HEK293 (cell line): ENCODE measurements around the gene MCM5.

Experiments used
- CTCF ChIA-PET: fragments of 350-600 bp; formaldehyde crosslinking; extraction: SDS; loops from one replicate; lab custom pipeline; 2021; ENCODE audit warnings: antibody characterized with exemption; lab: Yijun Ruan, JAX
- POLR2A ChIA-PET: fragments of 300-600 bp; formaldehyde crosslinking; extraction: SDS; loops from one replicate; lab custom pipeline; 2020; ENCODE audit warnings: antibody characterized with exemption, inconsistent platforms; lab: Yijun Ruan, JAX
- H3K27ac ChIP-seq: fragments of 200-500 bp; sonication (Bioruptor generic); 2 replicates; pipeline ENCODE4 v1.5.1; 2014; ENCODE audit warnings: low read depth, low read length, control low read depth, inconsistent platforms; ENCODE audit errors: extremely low read depth
- H3K36me3 ChIP-seq, 2 experiments: fragments of 200-500 bp in 1 of 2; sonication (Bioruptor generic) in 1 of 2; 1 replicate in 1 of 2; 2 replicates in 1 of 2; pipeline ENCODE4 v1.5.1; 2014 to 2017; ENCODE audit warnings: inconsistent platforms in 2 of 2, low read length in 2 of 2; ENCODE audit not compliant: control insufficient read depth in 2 of 2, insufficient read depth in 1 of 2
- H3K4me1 ChIP-seq: fragments of 200-500 bp; sonication (Bioruptor generic); 2 replicates; pipeline ENCODE4 v1.5.1; 2014; ENCODE audit warnings: mild to moderate bottlenecking, low read length, inconsistent platforms; ENCODE audit not compliant: control insufficient read depth, insufficient read depth
- H3K4me3 ChIP-seq: 2 replicates; pipeline ENCODE4 v1.5.1; 2011; ENCODE audit warnings: low read depth, mild to moderate bottlenecking, control low read depth, low read length, moderate library complexity
- H3K9me3 ChIP-seq: fragments of 200-500 bp; sonication (Bioruptor generic); 2 replicates; pipeline ENCODE4 v1.5.1; 2014; ENCODE audit warnings: low read depth, low read length, inconsistent platforms; ENCODE audit not compliant: control insufficient read depth, insufficient read depth
- GLIS1 ChIP-seq: fragments of 450-650 bp; formaldehyde crosslinking; IDR thresholded peaks from 2 replicates; pipeline ENCODE4 v1.5.1; 2016; ENCODE audit warnings: missing biosample characterization, missing genetic modification characterization
- KLF9 ChIP-seq: fragments of 450-650 bp; formaldehyde crosslinking; IDR thresholded peaks from 2 replicates; pipeline ENCODE4 v1.5.1; 2016; ENCODE audit warnings: missing biosample characterization, missing genetic modification characterization, low read depth
- OSR2 ChIP-seq: fragments of 450-650 bp; formaldehyde crosslinking; IDR thresholded peaks from 2 replicates; pipeline ENCODE4 v1.5.1; 2016; ENCODE audit warnings: missing biosample characterization, missing genetic modification characterization
- PRDM10 ChIP-seq: fragments of 450-650 bp; formaldehyde crosslinking; IDR thresholded peaks from 2 replicates; pipeline ENCODE4 v1.5.1; 2016; ENCODE audit warnings: missing biosample characterization, missing genetic modification characterization
- PRDM6 ChIP-seq: fragments of 450-650 bp; formaldehyde crosslinking; IDR thresholded peaks from 2 replicates; pipeline ENCODE4 v1.5.1; 2017; ENCODE audit warnings: missing biosample characterization, missing genetic modification characterization
- ZBTB26 ChIP-seq: fragments of 450-650 bp; formaldehyde crosslinking; optimal IDR thresholded peaks from 2 replicates; pipeline ENCODE3; 2016; ENCODE audit warnings: missing biosample characterization, mild to moderate bottlenecking, missing genetic modification characterization
- ZBTB7A ChIP-seq: fragments of 450-650 bp; formaldehyde crosslinking; IDR thresholded peaks from 2 replicates; pipeline ENCODE4 v1.5.1; 2016; ENCODE audit warnings: low read depth, missing biosample characterization, missing genetic modification characterization
- ZNF121 ChIP-seq: fragments of 450-650 bp; formaldehyde crosslinking; IDR thresholded peaks from 2 replicates; pipeline ENCODE4 v1.5.1; 2016; ENCODE audit warnings: missing biosample characterization, missing genetic modification characterization
- ZNF138 ChIP-seq: fragments of 450-650 bp; formaldehyde crosslinking; IDR thresholded peaks from 2 replicates; pipeline ENCODE4 v1.5.1; 2016; ENCODE audit warnings: missing biosample characterization, missing genetic modification characterization, borderline replicate concordance
- ZNF157 ChIP-seq: fragments of 450-650 bp; formaldehyde crosslinking; IDR thresholded peaks from 2 replicates; pipeline ENCODE4 v1.5.1; 2016; ENCODE audit warnings: missing biosample characterization, missing genetic modification characterization
- ZNF211 ChIP-seq: fragments of 450-650 bp; formaldehyde crosslinking; IDR thresholded peaks from 2 replicates; pipeline ENCODE4 v1.5.1; 2016; ENCODE audit warnings: low read depth, missing biosample characterization, missing genetic modification characterization
- ZNF280C ChIP-seq: fragments of 450-650 bp; formaldehyde crosslinking; IDR thresholded peaks from 2 replicates; pipeline ENCODE4 v1.5.1; 2016; ENCODE audit warnings: missing biosample characterization, missing genetic modification characterization
- ZNF449 ChIP-seq: fragments of 450-650 bp; formaldehyde crosslinking; IDR thresholded peaks from 2 replicates; pipeline ENCODE4 v1.5.1; 2017; ENCODE audit warnings: missing biosample characterization, mild to moderate bottlenecking, missing genetic modification characterization, moderate library complexity
- ZNF777 ChIP-seq: fragments of 450-650 bp; formaldehyde crosslinking; IDR thresholded peaks from 2 replicates; pipeline ENCODE4 v1.5.1; 2017; ENCODE audit warnings: missing biosample characterization, missing genetic modification characterization, borderline replicate concordance
- ZSCAN18 ChIP-seq: fragments of 450-650 bp; formaldehyde crosslinking; IDR thresholded peaks from 2 replicates; pipeline ENCODE4 v1.5.1; 2016; ENCODE audit warnings: missing biosample characterization, missing genetic modification characterization
- ZSCAN4 ChIP-seq: fragments of 450-650 bp; formaldehyde crosslinking; IDR thresholded peaks from 2 replicates; pipeline ENCODE4 v1.5.1; 2017; ENCODE audit warnings: missing biosample characterization, missing genetic modification characterization

MCM5 gene

GRCh38 chr22:35397095-35397904, 2.6 kb upstream of the MCM5 start (continued):
- peak; percentile 76 for TF ChIP-seq PRDM6 (tag by site-specific recombination)
- TF ChIP-seq ZBTB26: no peak
- TF ChIP-seq GLIS1: peak; percentile 91
- no peak for TF ChIP-seq ZBTB7A (tag by site-specific recombination)
- no peak for TF ChIP-seq ZNF211 (tag by site-specific recombination)
- no peak for TF ChIP-seq ZSCAN4 (tag by site-specific recombination)
- no peak for TF ChIP-seq PRDM10 (tag by site-specific recombination)
- no peak for TF ChIP-seq KLF9
- TF ChIP-seq ZNF777 (tag by site-specific recombination): no peak
- TF ChIP-seq OSR2 (tag by site-specific recombination): no peak; the same call in 1 of the 2 replicates
- no peak for TF ChIP-seq ZSCAN18 (tag by site-specific recombination)

- TF ChIP-seq ZNF449 (tag by site-specific recombination) (no peak), ZNF280C (tag by site-specific recombination) (no peak), ZNF157 (tag by site-specific recombination) (no peak), ZNF138 (no peak), ZNF121 (peak; percentile 95)
- CTCF ChIA-PET: interaction anchor here (1.3 kb wide), 1 partner anchor 47 kb away, joined by 3 read pairs; no protein-coding TSS in a partner anchor
These were observed 1.4 kb upstream of the MCM5 start for GRCh38 chr22:35398591-35398973.

More at GRCh38 chr22:35398591-35398973, 1.4 kb upstream of the MCM5 start:
- Histone ChIP-seq H3K4me3 (no peak overlapping the region), H3K36me3 (peaks cover 15 to 31% of the 10 kb centered on the region in 2 experiments; a peak in 2 of 3 replicates), H3K27ac (no peak overlapping the region), H3K9me3 (no peaks in the 10 kb centered on the region), H3K4me1 (peaks cover 10% of the 10 kb centered on the region)
- POLR2A ChIA-PET: interaction anchor here (0.7 to 1.6 kb wide), 2 partner anchors 18 to 307 kb away, joined by 3 to 8 read pairs; partner anchors contain the start of gene HMOX1
